ENCODE data around the gene ISM1. TPM values are rescaled to one million over a fixed set of nuclear protein-coding genes. Genes with fewer than 3 reads are reported as not detected.

Gene ISM1
- polyA plus RNA-seq, 2 donors = 1.5 to 2.2 TPM

DNA sequence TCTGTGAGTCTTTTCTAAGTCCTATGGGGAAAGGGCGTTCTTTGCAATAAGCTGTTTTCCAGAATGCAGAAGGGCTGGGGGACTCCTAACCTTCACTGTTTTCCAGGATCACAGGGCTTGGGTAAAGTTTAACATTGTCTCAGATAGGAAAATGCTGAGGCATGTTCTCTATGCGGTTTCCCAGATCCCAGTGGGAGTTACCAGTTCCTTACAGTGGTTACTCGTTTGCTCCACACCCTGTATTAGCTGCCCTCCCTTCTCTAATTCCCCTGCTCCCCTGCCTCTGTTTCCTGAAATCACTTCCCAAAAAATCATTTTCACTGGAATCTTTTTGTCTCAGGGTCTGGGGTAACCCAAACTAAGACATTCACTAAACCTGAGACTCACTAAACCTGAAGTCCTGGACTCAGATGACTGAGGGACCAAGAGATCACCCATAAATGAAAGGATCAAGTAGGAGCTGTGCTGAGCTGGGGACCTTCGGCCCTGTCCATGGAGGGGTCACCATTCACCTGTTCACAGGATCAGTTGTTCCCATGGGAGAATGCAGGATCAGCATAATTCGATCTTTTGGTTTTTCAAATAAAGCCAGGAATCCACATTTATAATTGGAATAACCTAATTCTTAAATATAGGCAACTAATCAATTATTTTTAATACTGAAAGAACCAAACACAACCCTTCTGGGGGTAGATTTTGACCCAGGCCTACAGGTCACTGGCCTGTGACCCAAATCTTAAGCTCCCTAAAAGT lies 76.2 kb downstream of the ISM1 start:
- Histone ChIP-seq H3K27ac (ENCODE audit: low read depth in 2 of 2, low read length in 1 of 2) (no peak overlapping the region), H3K27me3 (ENCODE audit: control insufficient read depth in 1 of 2, insufficient read depth in 2 of 2, low read length in 2 of 2) (no peaks in the 10 kb centered on the region), H3K36me3 (ENCODE audit: control insufficient read depth in 2 of 2, insufficient read depth in 2 of 2, low read length in 1 of 2) (no peaks in the 10 kb centered on the region), H3K4me3 (ENCODE audit: low read depth in 1 of 2, low read length in 2 of 2) (no peak overlapping the region), H3K9me3 (ENCODE audit: control insufficient read depth in 2 of 2, insufficient read depth in 1 of 2, low read depth in 1 of 2, low read length in 1 of 2) (no peaks in the 10 kb centered on the region), H3K4me1 (ENCODE audit: control insufficient read depth in 2 of 2, insufficient read depth in 2 of 2, low read length in 1 of 2) (no peaks in the 10 kb centered on the region)
- 76 to 87% methylated on average over 5 of the region's 5 CpGs for WGBS, 2 donors

DNA sequence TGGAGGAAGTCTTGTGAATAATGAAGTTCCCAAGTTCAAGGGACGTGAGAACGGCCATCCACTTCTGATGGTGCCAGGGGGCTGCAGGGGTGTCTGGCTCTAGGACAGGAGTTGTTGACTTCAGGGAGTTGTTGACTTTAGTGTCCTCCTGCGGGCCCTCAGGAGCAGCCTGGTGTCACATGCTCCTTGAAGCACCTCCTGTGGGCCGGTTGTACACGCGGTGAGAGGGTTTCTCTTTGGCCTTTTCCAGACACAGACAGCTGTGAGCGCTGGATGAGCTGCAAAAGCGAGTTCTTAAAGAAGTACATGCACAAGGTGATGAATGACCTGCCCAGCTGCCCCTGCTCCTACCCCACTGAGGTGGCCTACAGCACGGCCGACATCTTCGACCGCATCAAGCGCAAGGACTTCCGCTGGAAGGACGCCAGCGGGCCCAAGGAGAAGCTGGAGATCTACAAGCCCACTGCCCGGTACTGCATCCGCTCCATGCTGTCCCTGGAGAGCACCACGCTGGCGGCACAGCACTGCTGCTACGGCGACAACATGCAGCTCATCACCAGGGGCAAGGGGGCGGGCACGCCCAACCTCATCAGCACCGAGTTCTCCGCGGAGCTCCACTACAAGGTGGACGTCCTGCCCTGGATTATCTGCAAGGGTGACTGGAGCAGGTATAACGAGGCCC lies 77.8 kb downstream of the ISM1 start:
- no peaks in the 10 kb centered on the region for H3K4me1 ChIP-seq (ENCODE audit: control insufficient read depth in 2 of 2, insufficient read depth in 2 of 2, low read length in 1 of 2)
- H3K9me3 ChIP-seq (ENCODE audit: control insufficient read depth in 2 of 2, insufficient read depth in 1 of 2, low read depth in 1 of 2, low read length in 1 of 2) = no peaks in the 10 kb centered on the region
- no peak overlapping the region for H3K27ac ChIP-seq (ENCODE audit: low read depth in 2 of 2, low read length in 1 of 2)
- WGBS, 2 donors = 94 to 95% methylated on average over 29 of the region's 29 CpGs
- H3K36me3 ChIP-seq (ENCODE audit: control insufficient read depth in 2 of 2, insufficient read depth in 2 of 2, low read length in 1 of 2) = no peaks in the 10 kb centered on the region
- no peak overlapping the region for H3K4me3 ChIP-seq (ENCODE audit: low read depth in 1 of 2, low read length in 2 of 2)
- H3K27me3 ChIP-seq (ENCODE audit: control insufficient read depth in 1 of 2, insufficient read depth in 2 of 2, low read length in 2 of 2) = no peaks in the 10 kb centered on the region

- Histone ChIP-seq H3K9me3 (ENCODE audit: control insufficient read depth in 2 of 2, insufficient read depth in 1 of 2, low read depth in 1 of 2, low read length in 1 of 2) (no peaks in the 10 kb centered on the region), H3K27ac (ENCODE audit: low read depth in 2 of 2, low read length in 1 of 2) (no peak overlapping the region), H3K27me3 (ENCODE audit: control insufficient read depth in 1 of 2, insufficient read depth in 2 of 2, low read length in 2 of 2) (no peaks in the 10 kb centered on the region), H3K36me3 (ENCODE audit: control insufficient read depth in 2 of 2, insufficient read depth in 2 of 2, low read length in 1 of 2) (no peaks in the 10 kb centered on the region), H3K4me1 (ENCODE audit: control insufficient read depth in 2 of 2, insufficient read depth in 2 of 2, low read length in 1 of 2) (no peaks in the 10 kb centered on the region), H3K4me3 (ENCODE audit: low read depth in 1 of 2, low read length in 2 of 2) (no peak overlapping the region)
- WGBS, 2 donors = 92 to 93% methylated on average over 18 of the region's 18 CpGs
Observed at GRCh38 chr20:13299401-13299800, 78.3 kb downstream of the ISM1 start.

GRCh38 chr20:13301596-13301995 lies 80.5 kb downstream of the ISM1 start:
- H3K27ac ChIP-seq (ENCODE audit: low read depth in 2 of 2, low read length in 1 of 2) = no peak overlapping the region
- no peaks in the 10 kb centered on the region for H3K36me3 ChIP-seq (ENCODE audit: control insufficient read depth in 2 of 2, insufficient read depth in 2 of 2, low read length in 1 of 2)
- no peak overlapping the region for H3K4me3 ChIP-seq (ENCODE audit: low read depth in 1 of 2, low read length in 2 of 2)
- no peaks in the 10 kb centered on the region for H3K4me1 ChIP-seq (ENCODE audit: control insufficient read depth in 2 of 2, insufficient read depth in 2 of 2, low read length in 1 of 2)
- no peaks in the 10 kb centered on the region for H3K27me3 ChIP-seq (ENCODE audit: control insufficient read depth in 1 of 2, insufficient read depth in 2 of 2, low read length in 2 of 2)
- no peaks in the 10 kb centered on the region for H3K9me3 ChIP-seq (ENCODE audit: control insufficient read depth in 2 of 2, insufficient read depth in 1 of 2, low read depth in 1 of 2, low read length in 1 of 2)
- 81% methylated on average over 2 of the region's 2 CpGs for WGBS, 2 donors

DNA sequence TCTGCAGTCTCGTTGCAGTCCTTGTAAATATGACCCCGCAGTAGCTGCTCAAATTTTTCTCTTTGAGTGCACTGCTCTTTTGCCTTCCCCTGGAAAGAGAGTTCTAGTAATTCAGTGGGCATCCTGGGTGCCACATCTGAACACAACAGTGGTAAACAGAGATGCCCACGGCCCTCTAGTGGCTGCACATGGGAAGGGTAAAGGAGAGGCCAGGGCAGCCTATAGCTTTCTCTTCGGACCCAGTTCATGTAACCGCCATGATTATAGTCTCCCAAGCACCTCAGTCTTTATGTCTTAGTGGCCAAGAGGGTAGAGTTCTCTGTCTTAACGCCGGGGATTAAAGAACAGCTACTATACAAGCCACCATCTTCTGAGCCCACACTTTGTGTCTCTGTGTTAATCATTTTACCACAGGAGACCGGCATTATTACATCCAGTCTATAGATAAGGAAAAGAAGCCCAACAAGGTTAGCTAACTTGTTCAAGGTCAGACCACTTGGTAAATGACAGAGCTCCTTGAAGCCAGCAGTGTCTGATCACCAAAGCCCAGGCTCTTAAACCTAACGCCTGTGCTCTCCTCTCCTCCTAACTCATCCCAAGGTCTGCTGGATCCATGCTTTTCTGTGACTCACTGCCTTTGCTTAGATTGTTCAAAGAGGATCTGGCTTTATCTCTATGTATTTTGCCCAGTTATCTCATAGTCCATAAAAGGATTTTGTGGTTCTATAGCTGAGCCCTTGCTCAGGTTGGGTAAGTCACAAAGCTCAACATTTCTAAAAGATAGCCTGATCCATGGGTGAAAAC lies 81.8 kb downstream of the ISM1 start:
- Histone ChIP-seq H3K27ac (ENCODE audit: low read depth in 2 of 2, low read length in 1 of 2) (no peak overlapping the region), H3K9me3 (ENCODE audit: control insufficient read depth in 2 of 2, insufficient read depth in 1 of 2, low read depth in 1 of 2, low read length in 1 of 2) (no peaks in the 10 kb centered on the region), H3K36me3 (ENCODE audit: control insufficient read depth in 2 of 2, insufficient read depth in 2 of 2, low read length in 1 of 2) (no peaks in the 10 kb centered on the region), H3K4me3 (ENCODE audit: low read depth in 1 of 2, low read length in 2 of 2) (no peak overlapping the region), H3K4me1 (ENCODE audit: control insufficient read depth in 2 of 2, insufficient read depth in 2 of 2, low read length in 1 of 2) (no peaks in the 10 kb centered on the region), H3K27me3 (ENCODE audit: control insufficient read depth in 1 of 2, insufficient read depth in 2 of 2, low read length in 2 of 2) (no peaks in the 10 kb centered on the region)
- whole genome bisulfite sequencing, 2 donors = 63 to 74% methylated on average over 9 of the region's 9 CpGs

DNA sequence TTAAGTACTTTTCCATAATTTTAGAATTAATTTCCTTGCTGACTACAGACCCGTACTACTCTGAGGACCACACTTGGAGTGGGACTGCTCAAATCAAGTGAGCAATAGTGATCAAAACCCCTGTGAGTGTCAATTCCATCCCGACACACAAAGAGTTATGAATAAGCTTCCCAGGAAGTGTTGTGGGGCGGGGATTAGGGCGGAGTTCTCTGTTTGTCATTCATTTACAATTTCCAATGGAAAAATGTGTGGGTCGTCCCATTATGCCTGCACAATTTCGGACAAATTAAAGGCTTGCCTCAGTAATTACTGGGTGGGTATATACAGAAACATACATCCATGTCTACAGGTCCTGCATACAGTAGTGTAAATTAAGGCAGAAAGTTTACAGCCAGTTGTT lies 84.2 kb downstream of the ISM1 start:
- Histone ChIP-seq H3K4me3 (ENCODE audit: low read depth in 1 of 2, low read length in 2 of 2) (no peak overlapping the region), H3K4me1 (ENCODE audit: control insufficient read depth in 2 of 2, insufficient read depth in 2 of 2, low read length in 1 of 2) (no peaks in the 10 kb centered on the region), H3K9me3 (ENCODE audit: control insufficient read depth in 2 of 2, insufficient read depth in 1 of 2, low read depth in 1 of 2, low read length in 1 of 2) (no peaks in the 10 kb centered on the region), H3K36me3 (ENCODE audit: control insufficient read depth in 2 of 2, insufficient read depth in 2 of 2, low read length in 1 of 2) (no peaks in the 10 kb centered on the region), H3K27me3 (ENCODE audit: control insufficient read depth in 1 of 2, insufficient read depth in 2 of 2, low read length in 2 of 2) (no peaks in the 10 kb centered on the region), H3K27ac (ENCODE audit: low read depth in 2 of 2, low read length in 1 of 2) (no peak overlapping the region)
- 81 to 85% methylated on average over 6 of the region's 6 CpGs for WGBS, 2 donors

- H3K4me3 ChIP-seq (ENCODE audit: low read depth in 1 of 2, low read length in 2 of 2) = no peak overlapping the region
- H3K36me3 ChIP-seq (ENCODE audit: control insufficient read depth in 2 of 2, insufficient read depth in 2 of 2, low read length in 1 of 2) = no peaks in the 10 kb centered on the region
- no peaks in the 10 kb centered on the region for H3K9me3 ChIP-seq (ENCODE audit: control insufficient read depth in 2 of 2, insufficient read depth in 1 of 2, low read depth in 1 of 2, low read length in 1 of 2)
- no peaks in the 10 kb centered on the region for H3K4me1 ChIP-seq (ENCODE audit: control insufficient read depth in 2 of 2, insufficient read depth in 2 of 2, low read length in 1 of 2)
- no peaks in the 10 kb centered on the region for H3K27me3 ChIP-seq (ENCODE audit: control insufficient read depth in 1 of 2, insufficient read depth in 2 of 2, low read length in 2 of 2)
- 84 to 92% methylated on average over 9 of the region's 9 CpGs for WGBS, 2 donors
- H3K27ac ChIP-seq (ENCODE audit: low read depth in 2 of 2, low read length in 1 of 2) = no peak overlapping the region
Observed at GRCh38 chr20:13307562-13308163, 86.6 kb downstream of the ISM1 start.

GRCh38 chr20:13312300-13312699 lies 91.2 kb downstream of the ISM1 start:
- H3K4me1 ChIP-seq (ENCODE audit: control insufficient read depth in 2 of 2, insufficient read depth in 2 of 2, low read length in 1 of 2) = no peaks in the 10 kb centered on the region
- no peak overlapping the region for H3K4me3 ChIP-seq (ENCODE audit: low read depth in 1 of 2, low read length in 2 of 2)
- H3K9me3 ChIP-seq (ENCODE audit: control insufficient read depth in 2 of 2, insufficient read depth in 1 of 2, low read depth in 1 of 2, low read length in 1 of 2) = no peaks in the 10 kb centered on the region
- no peak overlapping the region for H3K27ac ChIP-seq (ENCODE audit: low read depth in 2 of 2, low read length in 1 of 2)
- H3K27me3 ChIP-seq (ENCODE audit: control insufficient read depth in 1 of 2, insufficient read depth in 2 of 2, low read length in 2 of 2) = no peaks in the 10 kb centered on the region
- 75 to 79% methylated on average over 6 of the region's 6 CpGs for WGBS, 2 donors
- no peaks in the 10 kb centered on the region for H3K36me3 ChIP-seq (ENCODE audit: control insufficient read depth in 2 of 2, insufficient read depth in 2 of 2, low read length in 1 of 2)

DNA sequence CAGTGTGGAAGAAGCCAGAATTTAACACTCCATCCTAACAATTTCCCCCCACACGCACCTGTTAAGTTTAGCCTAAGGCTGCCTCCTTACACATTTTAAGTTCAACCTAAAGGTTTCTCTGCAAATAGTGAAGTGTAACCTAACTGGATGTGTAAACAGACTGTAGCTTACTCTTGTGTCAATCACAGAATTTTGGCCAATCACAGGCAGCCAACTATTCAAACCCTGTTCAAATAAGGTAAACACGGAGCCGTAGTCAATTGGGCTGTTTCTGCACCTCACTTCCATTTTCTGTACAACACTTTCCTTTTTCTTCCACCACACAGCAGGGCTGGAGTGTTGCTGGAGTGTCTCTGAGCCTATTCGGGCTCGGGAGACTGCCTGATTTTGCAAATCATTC lies 92.1 kb downstream of the ISM1 start:
- no peaks in the 10 kb centered on the region for H3K36me3 ChIP-seq (ENCODE audit: control insufficient read depth in 2 of 2, insufficient read depth in 2 of 2, low read length in 1 of 2)
- no peaks in the 10 kb centered on the region for H3K4me1 ChIP-seq (ENCODE audit: control insufficient read depth in 2 of 2, insufficient read depth in 2 of 2, low read length in 1 of 2)
- no peak overlapping the region for H3K4me3 ChIP-seq (ENCODE audit: low read depth in 1 of 2, low read length in 2 of 2)
- no peaks in the 10 kb centered on the region for H3K9me3 ChIP-seq (ENCODE audit: control insufficient read depth in 2 of 2, insufficient read depth in 1 of 2, low read depth in 1 of 2, low read length in 1 of 2)
- no peaks in the 10 kb centered on the region for H3K27me3 ChIP-seq (ENCODE audit: control insufficient read depth in 1 of 2, insufficient read depth in 2 of 2, low read length in 2 of 2)
- 87 to 88% methylated on average over 5 of the region's 5 CpGs for WGBS, 2 donors
- no peak overlapping the region for H3K27ac ChIP-seq (ENCODE audit: low read depth in 2 of 2, low read length in 1 of 2)
